Fibroblast of mammary gland (primary cell): ENCODE measurements around the gene TMEM182.

ENCODE experiments used
- DNase-seq: peaks from one replicate; pipeline ENCODE4 v3.0.0-alpha.2; 2010; ENCODE audit warnings: low read depth
- H3K4me3 ChIP-seq: 2 replicates; pipeline ENCODE4 v1.5.1; 2011; ENCODE audit warnings: low read depth, mild to moderate bottlenecking, low read length, moderate library complexity; ENCODE audit not compliant: control insufficient read depth
- CTCF ChIP-seq: conservative IDR thresholded peaks from 2 replicates; pipeline ENCODE4 v1.5.1; 2011; ENCODE audit warnings: low read depth, low read length, inconsistent platforms; ENCODE audit not compliant: control insufficient read depth, insufficient read depth

Gene TMEM182

GRCh38 chr2:102850888-102851287 is 89.1 kb downstream of the TMEM182 start:
- no peak for DNase-seq
- H3K4me3 ChIP-seq = no peak overlapping the region
- no peak for TF ChIP-seq CTCF

GRCh38 chr2:102852867-102853266 is 91.0 kb downstream of the TMEM182 start:
- no peak for DNase-seq
- no peak for TF ChIP-seq CTCF
- no peak overlapping the region for H3K4me3 ChIP-seq
